CD4-positive, alpha-beta memory T cell (primary cell): ENCODE results near the gene LMTK2. TPM values are rescaled to one million over a fixed set of nuclear protein-coding genes. Genes with fewer than 3 reads are reported as not detected.

ENCODE experiments used
- CTCF ChIA-PET: fragments of 350-600 bp; sonication (Branson Sonifier 250); formaldehyde crosslinking; loops from one replicate; lab custom pipeline; 2021; ENCODE audit warnings: inconsistent platforms; ENCODE audit not compliant: partially characterized antibody; lab: Charles Lee
- POLR2A ChIA-PET: fragments of 350-600 bp; sonication (Branson Sonifier 250); formaldehyde crosslinking; loops from one replicate; lab custom pipeline; 2021; ENCODE audit not compliant: partially characterized antibody; lab: Charles Lee
- DNase-seq, 5 donors: peaks; one replicate each; pipeline versions ENCODE4 v3.0.0 to v3.0.0-alpha.2; 2020 to 2022; ENCODE audit warnings: mixed read lengths in 1 of 5
- H3K27ac ChIP-seq: one replicate; pipeline ENCODE4 v1.7.0; 2013; ENCODE audit warnings: low read depth, low read length
- H3K27me3 ChIP-seq: 2 replicates; pipeline ENCODE4 v1.7.0; 2013; ENCODE audit warnings: mild to moderate bottlenecking, low read length, moderate library complexity; ENCODE audit not compliant: insufficient read depth
- H3K36me3 ChIP-seq: 2 replicates; pipeline ENCODE4 v1.7.0; 2013; ENCODE audit warnings: mild to moderate bottlenecking, low read length, moderate library complexity; ENCODE audit not compliant: insufficient read depth
- H3K4me1 ChIP-seq: 2 replicates; pipeline ENCODE4 v1.7.0; 2013; ENCODE audit warnings: mild to moderate bottlenecking, low read length, moderate library complexity; ENCODE audit not compliant: insufficient read depth
- H3K4me3 ChIP-seq, 2 donors: one replicate each; pipeline ENCODE4 v1.7.0; 2013; ENCODE audit warnings: low read length in 2 of 2, mild to moderate bottlenecking in 1 of 2
- H3K9me3 ChIP-seq, 2 donors: one replicate each; pipeline ENCODE4 v1.7.0; 2013; ENCODE audit warnings: low read length in 2 of 2, control low read depth in 1 of 2; ENCODE audit not compliant: control insufficient read depth in 1 of 2
- H3K27ac Mint-ChIP-seq, 7 donors: one replicate each; pipeline ENCODE4 v1.8.0; 2020 to 2021; ENCODE audit warnings: mixed read lengths in 7 of 7, mild to moderate bottlenecking in 6 of 7, inconsistent platforms in 3 of 7, moderate library complexity in 3 of 7
- H3K27me3 Mint-ChIP-seq, 2 donors: one replicate each; pipeline ENCODE4 v1.8.0; 2020 to 2021; ENCODE audit warnings: mixed read lengths in 2 of 2
- H3K36me3 Mint-ChIP-seq, 2 donors: one replicate each; pipeline ENCODE4 v1.8.0; 2020 to 2021; ENCODE audit warnings: mixed read lengths in 2 of 2, inconsistent platforms in 1 of 2, mild to moderate bottlenecking in 1 of 2
- H3K4me1 Mint-ChIP-seq, 4 donors: one replicate each; pipeline ENCODE4 v1.8.0; 2020 to 2021; ENCODE audit warnings: mixed read lengths in 4 of 4, mild to moderate bottlenecking in 1 of 4
- H3K4me3 Mint-ChIP-seq, 8 donors: one replicate each; pipeline ENCODE4 v1.8.0; 2020 to 2021; ENCODE audit warnings: mixed read lengths in 8 of 8, mild to moderate bottlenecking in 7 of 8, moderate library complexity in 6 of 8, inconsistent platforms in 3 of 8
- H3K9me3 Mint-ChIP-seq, 8 donors: one replicate each; pipeline ENCODE4 v1.8.0; 2020 to 2021; ENCODE audit warnings: mixed read lengths in 8 of 8, mild to moderate bottlenecking in 5 of 8, inconsistent platforms in 3 of 8, moderate library complexity in 1 of 8
- intact Hi-C: fragments of 100-400 bp; cut with micrococcal nuclease; formaldehyde crosslinking; loops from one replicate; pipeline ENCODE4 v1.15.1; 2023
- polyA plus RNA-seq, 2 donors: library from polyadenylated mRNA; unstranded; fragments of 300-500 nt; fragmentation: Illumina TruSeq; gene quantifications; one replicate each; pipeline ENCODE4 v1.2.3, GENCODE V29; 2021
- total RNA-seq, 2 experiments: library from RNA; stranded (reverse); gene quantifications; one replicate each; pipeline ENCODE4 v1.2.3, GENCODE V29; 2021

The LMTK2 gene
- total and polyA plus RNA-seq, 4 experiments from 2014 or later: 0.76 to 26.6 (median 13.7) TPM

GRCh38 chr7:98206451-98207330, 100.0 kb downstream of the LMTK2 start:
- ChIA-PET POLR2A (no interaction called here), CTCF (no interaction called here)
- H3K4me3 Mint-ChIP-seq: no peak overlapping the region
- H3K4me1 ChIP-seq: peaks cover 29% of the 10 kb centered on the region
- DNase-seq: no peak
- no peaks in the 10 kb centered on the region for H3K27me3 ChIP-seq
- H3K9me3 ChIP-seq: no peaks in the 10 kb centered on the region
- H3K36me3 Mint-ChIP-seq: peaks cover 28 to 33% of the 10 kb centered on the region in 2 donors
- peaks cover 0 to 4% (median 0%) of the 10 kb centered on the region in 8 donors for H3K9me3 Mint-ChIP-seq
- peaks cover 14 to 41% (median 30%) of the 10 kb centered on the region in 4 donors for H3K4me1 Mint-ChIP-seq
- intact Hi-C loops: no loop called here
- H3K27ac Mint-ChIP-seq: no peak overlapping the region
- no peak overlapping the region for H3K27ac ChIP-seq
- no peaks in the 10 kb centered on the region for H3K27me3 Mint-ChIP-seq
- no peak overlapping the region for H3K4me3 ChIP-seq
- peaks cover 26% of the 10 kb centered on the region for H3K36me3 ChIP-seq

GRCh38 chr7:98209166-98209920, 102.7 kb downstream of the LMTK2 start:
- Histone ChIP-seq H3K4me3 (no peak overlapping the region), H3K36me3 (peaks cover 22% of the 10 kb centered on the region), H3K27ac (no peak overlapping the region), H3K4me1 (peaks cover 5% of the 10 kb centered on the region), H3K27me3 (no peaks in the 10 kb centered on the region), H3K9me3 (no peaks in the 10 kb centered on the region)
- ChIA-PET CTCF (no interaction called here), POLR2A (interaction anchor here (3.3 kb wide), 1 partner anchor 42 kb away, joined by 15 read pairs; no protein-coding TSS in a partner anchor)
- peaks cover 21 to 24% of the 10 kb centered on the region in 2 donors for H3K36me3 Mint-ChIP-seq
- H3K9me3 Mint-ChIP-seq: peaks cover 0 to 4% (median 0%) of the 10 kb centered on the region in 8 donors
- peak overlapping the region; percentile 7 to 72 (median 57) for H3K4me3 Mint-ChIP-seq
- intact Hi-C loops: no loop called here
- peak overlapping the region in 6 of 7 donors; percentile 10 to 73 (median 40) for H3K27ac Mint-ChIP-seq
- no peak for DNase-seq
- peaks cover 2 to 18% (median 14%) of the 10 kb centered on the region in 4 donors for H3K4me1 Mint-ChIP-seq
- H3K27me3 Mint-ChIP-seq: no peaks in the 10 kb centered on the region

- intact Hi-C loops: no loop called here
Measured at GRCh38 chr7:98210513-98211220, 104.0 kb downstream of the LMTK2 start.

GRCh38 chr7:98211221-98211675, 104.6 kb downstream of the LMTK2 start, which contains the start of gene BHLHA15:
Gene BHLHA15, plus strand, starts transcription at chr7:98211439. Its CDS starts 871 bp downstream, at chr7:98212310.
- H3K4me1 Mint-ChIP-seq: peaks cover 0 to 12% (median 8%) of the 10 kb centered on the region in 4 donors
- Histone ChIP-seq H3K4me1 (peaks cover 4% of the 10 kb centered on the region), H3K9me3 (no peaks in the 10 kb centered on the region), H3K27me3 (no peaks in the 10 kb centered on the region), H3K4me3 (no peak within 1 kb of the TSS), H3K36me3 (peaks cover 9% of the 10 kb centered on the region), H3K27ac (no peak within 1 kb of the TSS)
- POLR2A ChIA-PET: interaction anchor here (3.3 kb wide), 1 partner anchor 40 kb away, joined by 15 read pairs; no protein-coding TSS in a partner anchor
- intact Hi-C loops: no loop called here
- peaks cover 0 to 4% (median 0%) of the 10 kb centered on the region in 8 donors for H3K9me3 Mint-ChIP-seq
- no peak for DNase-seq
- peaks cover 15 to 16% of the 10 kb centered on the region in 2 donors for H3K36me3 Mint-ChIP-seq
- CTCF ChIA-PET: no interaction called here
- H3K27me3 Mint-ChIP-seq: no peaks in the 10 kb centered on the region
- H3K4me3 Mint-ChIP-seq: peak within 1 kb of the TSS in 7 of 8 donors; percentile 52 to 79 (median 73)
- H3K27ac Mint-ChIP-seq: peak within 1 kb of the TSS in 1 of 7 donors; percentile 59

More at GRCh38 chr7:98210513-98211220, 104.0 kb downstream of the LMTK2 start:
- H3K27ac Mint-ChIP-seq: no peak overlapping the region
- H3K36me3 Mint-ChIP-seq: peaks cover 17 to 21% of the 10 kb centered on the region in 2 donors
- Histone ChIP-seq H3K27me3 (no peaks in the 10 kb centered on the region), H3K4me1 (peaks cover 4% of the 10 kb centered on the region), H3K27ac (no peak overlapping the region), H3K9me3 (no peaks in the 10 kb centered on the region), H3K4me3 (no peak overlapping the region), H3K36me3 (peaks cover 12% of the 10 kb centered on the region)
- peaks cover 0 to 4% (median 0%) of the 10 kb centered on the region in 8 donors for H3K9me3 Mint-ChIP-seq
- DNase-seq: no peak
- CTCF ChIA-PET: no interaction called here
- no peaks in the 10 kb centered on the region for H3K27me3 Mint-ChIP-seq
- peaks cover 2 to 12% (median 11%) of the 10 kb centered on the region in 4 donors for H3K4me1 Mint-ChIP-seq
- POLR2A ChIA-PET: interaction anchor here (3.3 kb wide), 1 partner anchor 40 kb away, joined by 15 read pairs; no protein-coding TSS in a partner anchor
- H3K4me3 Mint-ChIP-seq: peak overlapping the region in 4 of 8 donors; percentile 25 to 72 (median 32)

GRCh38 chr7:98211676-98212531, 105.2 kb downstream of the LMTK2 start:
- no peak for DNase-seq
- H3K36me3 Mint-ChIP-seq: peaks cover 11 to 12% of the 10 kb centered on the region in 2 donors

More at GRCh38 chr7:98211676-98212531, 105.2 kb downstream of the LMTK2 start:
- Mint-ChIP-seq H3K27me3 (no peaks in the 10 kb centered on the region), H3K9me3 (peaks cover 0 to 4% (median 0%) of the 10 kb centered on the region in 8 donors), H3K27ac (peak overlapping the region in 1 of 7 donors; percentile 59), H3K4me1 (peaks cover 0 to 12% (median 8%) of the 10 kb centered on the region in 4 donors), H3K4me3 (peak overlapping the region in 7 of 8 donors; percentile 52 to 79 (median 73))
- intact Hi-C loops: no loop called here
- POLR2A ChIA-PET: interaction anchor here (0.6 to 3.3 kb wide), 4 partner anchors 10 to 71 kb away, joined by 3 to 15 read pairs (median 4); no protein-coding TSS in a partner anchor
- Histone ChIP-seq H3K27ac (no peak overlapping the region), H3K4me3 (no peak overlapping the region), H3K9me3 (no peaks in the 10 kb centered on the region), H3K36me3 (peaks cover 3% of the 10 kb centered on the region), H3K27me3 (no peaks in the 10 kb centered on the region), H3K4me1 (peaks cover 4% of the 10 kb centered on the region)
- CTCF ChIA-PET: no interaction called here
